ENCODE measurements around the gene IDH3G.
A peak's percentile ranks its signal among the peaks of the same experiment; 100 is the strongest.
"Not testable (repeated sequence)": the region's sequence is repeated elsewhere in the genome, so short reads cannot be mapped to it uniquely, and the experiment has no call there.

IDH3G gene
- long read RNA-seq, donor 1, partial matches to known transcripts, result 587 of 619 reads
- long read RNA-seq, donor 1, other reads (novel, unspliced or antisense), result 32 of 619 reads
- long read RNA-seq, donor 2, partial matches to known transcripts, result 301 of 315 reads
- long read RNA-seq, donor 2, other reads (novel, unspliced or antisense), result 14 of 315 reads
- long read RNA-seq, donor 3, partial matches to known transcripts, result 191 of 202 reads
- long read RNA-seq, donor 3, other reads (novel, unspliced or antisense), result 11 of 202 reads
- long read RNA-seq, donor 4, partial matches to known transcripts, result 0 of 16 reads
- long read RNA-seq, donor 4, other reads (novel, unspliced or antisense), result 16 of 16 reads
- long read RNA-seq, donor 5, partial matches to known transcripts, result 515 of 549 reads
- long read RNA-seq, donor 5, other reads (novel, unspliced or antisense), result 34 of 549 reads
- long read RNA-seq, donor 6, partial matches to known transcripts, result 421 of 421 reads
- long read RNA-seq, donor 6, other reads (novel, unspliced or antisense), result 0 of 421 reads
- long read RNA-seq, donor 7, partial matches to known transcripts, result 0 of 24 reads
- long read RNA-seq, donor 7, other reads (novel, unspliced or antisense), result 24 of 24 reads
- long read RNA-seq, donor 8, partial matches to known transcripts, result 343 of 370 reads
- long read RNA-seq, donor 8, other reads (novel, unspliced or antisense), result 27 of 370 reads

GRCh38 chrX:153794018-153794896 is at the start of gene IDH3G, which contains the start of gene SSR4:
IDH3G (minus strand) TSS chrX:153794375; CDS start chrX:153794326, 49 bp downstream.
SSR4 (plus strand) TSS chrX:153794668; CDS start chrX:153794688, 20 bp downstream.
- DNase-seq, result peak; percentile 96

- DNase-seq, result no peak
Measured at GRCh38 chrX:153836921-153837320, 42.7 kb upstream of the IDH3G start.

GRCh38 chrX:153832728-153833127 is 38.6 kb upstream of the IDH3G start:
- DNase-seq, result no peak

- no peak for DNase-seq
Measured at GRCh38 chrX:153831429-153832150, 37.4 kb upstream of the IDH3G start.

DNA sequence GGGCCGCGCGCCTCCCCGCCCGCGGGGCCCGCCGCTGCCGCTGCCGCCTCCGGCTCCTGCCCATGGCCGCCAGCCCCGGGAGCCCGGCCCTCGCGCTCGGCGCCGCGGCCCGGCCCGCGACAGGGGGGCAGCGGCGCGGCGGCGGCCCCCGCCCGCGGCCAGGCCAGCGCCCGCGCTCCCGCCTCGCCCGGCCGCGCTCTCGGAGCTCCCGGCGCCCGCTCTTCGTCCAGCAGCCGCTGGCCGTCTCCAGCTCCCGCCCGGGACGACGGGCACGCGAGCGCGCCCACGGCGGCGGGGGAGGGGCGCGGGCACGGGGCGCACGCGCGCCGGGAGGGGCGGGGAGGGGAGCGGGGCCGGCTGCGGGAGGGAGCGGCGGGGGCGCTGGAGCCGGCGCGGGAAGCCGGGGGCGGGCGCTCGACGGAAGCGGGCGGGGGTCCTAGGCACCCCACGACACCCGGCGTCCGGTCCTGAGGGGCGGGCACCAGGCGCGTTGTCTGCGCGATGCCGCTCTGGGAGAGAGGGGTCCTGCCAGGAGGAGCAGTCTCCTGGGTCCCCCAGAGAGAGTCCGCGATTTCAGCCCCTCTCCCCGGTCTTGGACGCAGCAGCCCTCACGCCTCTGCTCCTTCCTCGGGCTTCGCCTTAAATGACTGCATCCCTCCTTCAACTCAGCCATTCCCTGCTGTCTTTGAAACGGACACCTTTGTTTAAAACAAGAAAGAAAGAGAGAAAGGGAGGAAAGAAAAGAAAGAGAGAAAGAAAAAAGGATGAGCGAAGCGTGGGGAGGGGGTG is 36.7 kb upstream of the IDH3G start:
- no peak for DNase-seq

GRCh38 chrX:153829799-153830639 is 35.8 kb upstream of the IDH3G start, which contains the start of gene PDZD4:
PDZD4 (minus strand) TSS chrX:153830544; CDS start chrX:153830298, 246 bp downstream.
- DNase-seq, result no peak

DNA sequence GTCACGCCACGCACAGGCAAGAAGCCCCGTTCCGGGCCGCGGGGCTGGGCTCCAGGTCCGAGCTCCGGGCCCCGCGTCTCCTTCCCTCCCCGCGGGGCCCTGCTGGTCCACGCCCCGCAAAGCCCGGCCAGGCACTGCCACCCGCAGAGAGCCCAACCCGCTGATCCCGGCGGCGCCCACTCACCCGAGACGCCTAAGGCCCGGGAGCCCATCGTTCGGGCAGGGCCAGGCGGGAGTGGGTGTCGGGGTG is 35.3 kb upstream of the IDH3G start:
- peak; percentile 28 for DNase-seq

DNA sequence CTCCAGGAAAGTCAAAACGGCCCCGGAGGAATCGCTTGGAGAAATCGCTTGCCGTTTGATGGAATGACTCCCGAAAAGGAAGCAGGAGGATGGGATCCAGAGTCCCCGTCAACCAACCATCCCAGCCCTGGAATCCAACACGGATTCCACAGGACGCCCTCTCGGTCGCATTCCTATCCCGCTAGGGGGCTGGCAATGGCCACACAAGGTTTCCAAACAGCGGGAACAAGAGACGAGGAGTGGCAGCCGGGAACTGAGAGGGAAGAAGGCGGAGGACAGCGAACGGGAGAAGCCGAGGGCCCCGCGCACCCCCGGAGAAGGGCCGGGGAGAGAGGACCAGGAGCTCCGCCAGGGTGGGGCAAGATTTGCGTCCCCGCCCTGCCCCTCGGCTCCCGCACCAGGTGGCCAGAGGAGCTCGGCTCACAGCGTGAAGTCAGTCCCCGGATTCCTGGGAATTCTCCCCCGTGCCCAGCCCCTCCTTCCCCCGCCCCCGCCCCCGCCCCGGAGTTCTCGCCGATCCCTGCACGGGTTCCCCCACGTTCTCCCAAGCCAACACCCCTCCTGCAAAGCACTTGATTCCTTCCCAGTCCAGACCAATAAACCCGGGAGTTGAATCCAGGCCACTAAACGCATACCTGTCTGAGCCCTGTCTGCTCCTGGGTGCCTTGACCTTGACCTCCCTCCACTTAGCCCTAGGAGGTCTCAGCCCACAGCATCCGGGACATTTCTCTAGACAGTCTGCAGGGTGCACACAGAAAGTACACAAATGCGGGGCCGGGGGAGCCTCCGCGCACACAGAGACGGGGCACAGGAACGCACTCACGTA is 34.8 kb upstream of the IDH3G start:
- DNase-seq, result peak; percentile 45

- DNase-seq, result no peak
Measured at GRCh38 chrX:153828308-153828707, 34.1 kb upstream of the IDH3G start.

DNA sequence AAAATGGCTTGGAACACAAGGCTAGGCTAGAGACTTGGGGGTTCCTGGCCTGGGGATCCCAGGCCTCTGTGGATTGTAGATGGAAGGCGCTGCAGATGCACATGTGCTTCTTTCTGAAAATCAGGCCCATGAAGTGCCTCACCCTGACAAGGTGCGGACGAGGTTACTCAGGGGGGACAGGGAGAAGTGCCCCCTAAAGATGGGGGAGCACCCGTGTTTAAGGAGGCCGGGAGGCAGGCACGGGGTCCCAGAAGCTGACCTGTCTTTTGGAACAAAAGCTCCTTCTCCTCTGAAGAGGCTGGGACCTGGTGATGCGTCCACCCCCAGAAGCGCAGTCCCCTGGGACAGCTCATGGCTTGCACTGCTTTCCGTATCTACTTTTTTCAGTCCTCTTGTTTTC is 33.7 kb upstream of the IDH3G start:
- no peak for DNase-seq

DNA sequence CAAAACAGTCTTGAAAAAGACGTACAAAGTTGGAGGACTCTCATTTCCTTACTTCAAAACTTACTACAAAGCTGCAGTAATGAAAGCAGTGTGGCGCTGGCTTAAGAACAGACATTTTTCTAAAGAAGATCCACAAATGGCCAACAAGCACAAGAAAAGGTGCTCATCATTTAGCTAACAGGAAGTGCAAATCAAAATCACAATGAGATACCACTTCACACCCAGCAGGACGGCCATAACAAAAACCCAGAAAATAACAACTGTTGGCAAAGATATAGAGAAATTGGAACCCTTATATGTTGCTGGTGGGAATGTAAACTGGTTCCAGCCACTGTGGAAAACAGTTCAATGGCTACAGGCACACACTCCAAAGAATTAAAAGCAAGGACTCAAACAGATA is 32.8 kb upstream of the IDH3G start:
- no peak for DNase-seq

DNA sequence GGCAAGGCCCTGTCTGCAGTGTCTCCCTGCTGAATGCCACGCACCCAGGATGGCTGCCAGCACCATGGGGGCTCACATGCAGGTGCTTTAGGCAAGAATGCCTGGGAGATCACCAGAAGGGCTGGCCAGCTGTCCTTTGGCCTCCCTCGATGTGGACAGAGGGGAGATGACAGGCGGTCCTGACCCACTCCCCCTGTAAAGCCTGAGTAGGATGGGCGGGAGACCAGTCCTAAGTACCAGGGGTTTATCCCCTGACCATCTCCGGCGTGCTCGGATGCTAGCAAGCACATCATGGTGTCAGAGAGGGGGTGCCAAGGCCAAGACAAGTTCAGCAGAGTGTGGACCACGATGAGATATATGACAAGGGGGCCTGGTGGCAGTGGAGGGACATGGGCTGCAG is 30.9 kb upstream of the IDH3G start:
- no peak for DNase-seq

DNA sequence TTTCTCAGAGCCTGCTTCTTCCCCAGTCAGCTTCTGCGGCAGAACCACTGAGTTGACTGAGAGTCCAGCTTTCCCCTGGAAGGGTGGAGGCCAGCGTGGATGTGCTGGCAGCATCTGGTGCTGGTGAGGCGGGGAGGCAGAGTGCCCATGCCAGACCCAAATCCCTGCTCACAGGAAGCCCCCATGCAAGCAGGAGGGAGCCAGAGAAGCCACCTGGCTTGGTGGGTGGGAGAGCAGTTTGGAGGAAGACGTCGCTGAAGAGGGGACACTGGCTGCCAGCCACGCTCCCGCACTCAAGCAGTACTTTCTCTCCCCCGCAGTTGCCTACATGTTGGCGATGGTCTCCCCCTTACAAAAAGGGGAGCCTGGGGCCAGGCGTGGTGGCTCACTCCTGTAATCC is 30.2 kb upstream of the IDH3G start:
- DNase-seq, result no peak

- DNase-seq, result no peak
Measured at GRCh38 chrX:153821066-153821465, 26.9 kb upstream of the IDH3G start.

DNA sequence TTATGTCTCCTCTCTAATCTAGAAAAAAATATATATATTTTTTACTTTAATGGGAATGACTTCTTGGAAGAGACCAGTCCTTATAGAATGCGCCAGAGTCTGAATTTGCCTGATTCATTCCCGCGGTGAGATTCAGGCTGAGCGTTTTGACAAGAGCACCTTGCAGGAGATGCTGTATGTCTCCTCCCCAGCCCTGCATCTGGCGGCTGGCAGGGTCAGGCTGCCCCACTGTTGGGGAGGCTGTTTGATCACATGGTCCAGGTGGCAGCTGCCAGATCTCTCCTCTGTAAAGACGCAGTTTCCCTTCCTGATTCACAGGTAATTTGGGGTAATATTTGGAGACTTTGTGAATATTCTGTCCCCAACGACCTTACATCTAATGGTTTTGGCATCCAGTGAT is 26.4 kb upstream of the IDH3G start:
- no peak for DNase-seq

DNA sequence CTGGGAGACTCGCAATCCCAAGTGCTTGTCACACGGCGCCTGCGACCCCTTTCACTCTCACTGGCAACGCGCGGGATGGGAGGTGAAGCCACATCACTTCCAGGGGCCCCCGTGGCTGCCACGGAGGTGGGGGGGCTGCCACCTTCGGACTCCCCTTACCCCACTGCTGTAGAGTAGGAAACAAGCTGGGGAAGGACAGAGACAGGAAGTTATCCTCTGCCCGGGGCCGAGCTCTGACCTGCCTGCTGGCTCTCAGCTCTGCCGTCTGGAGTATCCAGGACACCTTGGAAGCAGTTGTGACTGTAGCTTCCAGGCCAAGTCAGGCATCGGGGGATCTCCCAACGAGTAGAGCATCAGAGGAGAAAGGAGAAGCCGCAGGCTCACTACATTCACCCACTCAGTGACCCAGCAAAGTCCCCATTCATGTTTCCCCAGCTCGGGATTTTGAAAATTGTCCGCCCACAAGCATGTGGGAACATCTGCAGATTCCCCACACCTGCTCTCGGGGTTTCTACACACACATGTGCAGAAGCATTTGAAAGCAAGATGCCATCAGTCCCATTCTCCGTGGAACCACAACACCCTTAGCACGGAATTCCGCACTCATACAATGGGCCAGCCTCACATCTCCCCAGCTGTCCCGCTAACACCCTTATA is 25.3 kb upstream of the IDH3G start:
- no peak for DNase-seq

DNA sequence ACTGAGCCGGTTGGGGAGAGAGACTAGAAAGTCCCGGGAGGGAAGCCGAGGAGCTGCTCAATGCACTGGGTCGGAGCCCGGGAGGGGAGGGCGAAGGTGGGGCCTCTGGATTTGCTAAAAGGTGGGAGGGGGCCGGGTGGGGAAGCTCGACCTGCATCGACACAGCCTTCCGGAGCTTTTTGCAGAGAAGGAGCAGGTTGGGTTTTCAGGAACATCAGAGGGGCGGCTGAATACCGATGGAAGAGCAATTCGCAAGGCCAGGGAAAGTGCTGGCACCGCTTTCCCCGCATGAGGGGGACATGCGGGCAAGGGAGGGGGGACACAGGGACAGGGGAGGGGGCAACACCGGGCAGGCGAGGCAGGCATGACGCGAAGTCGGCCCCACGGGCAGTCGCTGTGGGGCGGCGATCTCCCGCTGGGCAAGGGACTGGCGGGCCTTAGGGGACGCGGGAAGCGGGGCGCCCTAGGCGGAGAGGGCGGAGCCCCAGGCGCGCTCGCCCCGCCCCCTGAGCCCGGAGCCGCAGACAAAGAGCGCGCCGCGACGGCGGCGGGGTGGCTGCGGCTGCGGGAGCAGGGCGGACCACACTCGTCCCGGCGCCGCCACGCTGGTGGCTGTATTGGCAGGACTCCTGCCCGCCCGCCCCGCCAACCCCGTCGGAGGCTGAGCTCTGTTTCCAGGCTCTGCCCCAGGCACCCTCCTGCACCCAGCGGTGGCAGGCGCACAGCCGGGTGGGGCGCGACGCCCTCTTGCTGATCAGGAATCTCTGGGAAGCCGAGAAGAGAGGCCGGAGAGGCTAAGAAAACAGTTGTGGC is 24.6 kb upstream of the IDH3G start:
- DNase-seq, result peak; percentile 74

- not testable (repeated sequence) for DNase-seq
Measured at GRCh38 chrX:153818064-153818463, 23.9 kb upstream of the IDH3G start.

Measured in right kidney (tissue), 9 donors.